NCI-H82 treated with DMSO at 0.1 percent for 48 hours (cell line): ENCODE results near the gene OPTC.

Experiments
- DNase-seq: peaks from one replicate; lab custom pipeline; 2025; ENCODE audit not compliant: unreplicated experiment; lab: John Stamatoyannopoulos, UW

OPTC gene

DNA sequence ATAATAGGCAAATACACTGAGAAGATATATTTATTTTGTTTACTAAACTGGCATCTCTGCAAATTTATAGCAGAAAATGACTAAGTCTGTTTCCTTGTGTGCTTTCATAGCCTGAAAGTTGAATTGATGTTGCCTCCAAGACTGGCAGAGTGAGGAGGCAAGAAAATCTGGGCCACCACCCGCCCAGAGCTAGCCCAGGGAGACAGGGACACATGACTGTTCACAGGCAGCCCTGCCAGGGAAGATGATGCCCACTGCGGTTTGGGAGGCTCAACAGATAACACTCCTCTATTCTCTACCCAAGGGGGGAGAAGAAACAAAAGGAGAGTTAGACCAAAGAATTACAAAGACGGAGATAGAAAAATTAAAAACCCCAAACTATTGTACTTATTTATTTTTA, 37.1 kb downstream of the OPTC start:
- DNase-seq, result no peak

DNA sequence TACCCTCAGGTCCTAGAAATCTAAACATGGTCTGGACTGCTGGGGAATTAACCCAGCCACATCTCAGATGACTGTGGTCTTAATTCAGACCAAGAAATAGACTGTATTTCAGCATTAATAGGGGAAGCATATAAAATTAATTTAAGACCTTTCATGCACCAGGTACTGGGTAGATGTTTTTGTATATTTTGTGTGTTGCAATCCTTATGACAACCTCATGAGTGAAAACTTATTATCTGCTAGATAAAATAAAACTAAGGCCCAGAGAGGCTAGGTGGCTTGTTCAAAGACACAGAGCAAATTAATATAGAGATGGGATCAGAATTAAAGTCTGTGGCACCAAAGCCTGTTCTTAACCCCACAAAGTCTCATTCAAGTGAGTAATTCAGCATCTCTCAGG, 40.1 kb downstream of the OPTC start:
- no peak for DNase-seq

DNA sequence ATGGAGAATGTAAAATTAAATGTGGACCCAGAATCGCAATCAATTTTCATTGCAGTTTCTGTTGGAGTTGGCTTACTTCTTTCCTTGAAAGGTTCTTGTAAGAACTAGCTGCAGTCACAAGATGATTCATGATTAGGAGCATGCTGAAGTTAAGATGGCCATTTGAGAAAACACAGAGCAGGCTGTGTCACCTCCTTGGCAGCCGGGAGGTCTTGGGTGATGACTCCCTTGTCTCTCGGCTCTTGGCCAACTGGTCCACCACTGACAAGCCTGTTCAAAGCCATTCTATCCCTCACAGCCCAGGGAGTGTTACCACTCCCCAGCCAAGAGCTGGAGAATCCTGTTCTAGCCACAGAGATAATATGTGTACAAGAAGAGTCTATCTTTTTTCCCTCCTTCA, 40.6 kb downstream of the OPTC start:
- no peak for DNase-seq

DNA sequence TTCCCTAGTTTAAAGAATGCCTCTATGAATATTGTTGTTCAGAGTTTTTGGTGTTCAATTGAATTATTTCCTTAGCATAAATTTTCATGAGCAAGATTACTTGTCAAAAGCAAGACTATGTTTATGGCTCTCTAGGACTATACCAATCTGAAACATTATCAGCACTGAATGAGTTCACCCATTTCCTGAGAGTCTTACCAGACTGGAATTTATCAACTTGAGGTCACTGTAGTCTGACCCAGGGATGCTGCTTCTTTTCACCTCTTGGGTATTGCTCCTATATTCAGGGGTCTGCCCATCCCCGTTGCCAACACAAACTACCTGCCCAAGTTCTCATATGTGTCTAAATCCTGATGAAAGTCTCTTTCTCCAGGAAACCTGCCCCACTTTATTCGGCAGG, 42.6 kb downstream of the OPTC start:
- DNase-seq, result no peak

DNA sequence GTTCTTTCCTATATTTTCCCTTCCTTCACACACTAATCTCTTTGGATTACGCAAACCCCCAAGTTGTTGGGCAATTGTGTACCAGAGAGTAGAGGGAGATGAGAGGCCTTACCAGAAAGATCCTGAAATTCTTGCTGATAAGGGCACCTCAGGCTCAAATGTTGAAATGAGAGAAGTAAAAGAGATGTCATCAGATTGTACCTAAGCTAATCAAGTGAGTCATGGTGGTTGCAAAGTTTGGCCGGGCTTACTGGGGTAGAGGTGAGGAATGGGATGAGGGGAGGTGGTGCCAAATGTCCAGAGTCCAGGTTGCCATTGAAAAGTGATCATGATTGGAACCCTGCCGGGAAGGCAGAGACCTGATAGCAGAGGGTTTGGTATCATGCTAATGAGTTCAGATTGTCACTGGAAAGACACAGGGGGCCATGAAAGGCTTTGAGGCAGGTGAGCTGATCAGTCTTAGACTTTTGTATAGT, 43.1 kb downstream of the OPTC start:
- DNase-seq, result no peak

DNA sequence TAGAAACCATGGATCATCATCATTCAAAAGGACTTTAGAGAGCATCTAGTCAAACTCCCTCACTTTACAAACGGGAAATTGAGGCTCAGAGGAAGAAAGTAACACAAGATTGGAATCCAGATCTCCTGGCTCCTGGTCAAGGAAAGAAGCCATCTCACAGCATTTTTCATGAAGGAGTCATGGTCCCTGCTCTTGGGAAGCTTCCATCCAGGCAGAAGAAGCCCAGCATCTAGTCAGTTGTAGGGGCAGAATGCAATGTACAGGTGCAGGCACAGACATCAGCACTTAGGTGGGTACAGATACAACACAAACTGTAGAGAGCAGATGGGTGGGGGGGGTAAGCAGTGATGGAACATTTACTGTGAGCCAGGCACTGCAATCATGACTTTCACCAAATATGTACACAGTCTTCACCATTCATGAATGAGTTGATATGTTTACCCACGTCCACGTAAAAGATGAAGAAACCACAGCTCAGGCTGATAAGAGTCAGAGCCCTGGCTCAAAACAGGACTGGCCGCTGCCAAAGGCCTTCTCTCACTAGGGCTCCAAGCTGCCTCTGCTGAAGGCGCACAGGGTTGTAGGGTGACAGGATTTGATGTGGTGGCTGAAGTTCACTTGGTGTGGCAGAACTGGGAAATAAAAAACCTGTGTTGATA, 44.0 kb downstream of the OPTC start:
- no peak for DNase-seq

DNA sequence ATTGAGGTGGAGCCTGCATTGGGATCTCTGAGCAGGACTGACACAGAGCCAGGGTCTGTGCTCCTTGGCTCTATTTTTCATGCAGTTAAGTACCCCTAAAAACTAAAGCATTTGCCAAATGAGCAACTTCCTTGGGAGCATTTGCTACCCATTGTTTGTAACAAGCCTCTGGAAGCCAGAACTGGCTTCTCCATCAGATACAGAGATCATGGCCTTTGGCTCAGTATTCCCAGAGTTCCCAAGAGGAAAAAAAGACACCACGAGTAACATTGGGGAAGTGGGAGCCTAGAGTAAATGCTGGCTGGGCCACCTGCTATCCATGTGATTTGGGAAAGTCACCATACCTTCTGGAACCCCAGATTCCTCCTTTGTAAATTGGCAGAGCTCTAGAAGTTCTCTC, 44.8 kb downstream of the OPTC start:
- DNase-seq, result no peak

DNA sequence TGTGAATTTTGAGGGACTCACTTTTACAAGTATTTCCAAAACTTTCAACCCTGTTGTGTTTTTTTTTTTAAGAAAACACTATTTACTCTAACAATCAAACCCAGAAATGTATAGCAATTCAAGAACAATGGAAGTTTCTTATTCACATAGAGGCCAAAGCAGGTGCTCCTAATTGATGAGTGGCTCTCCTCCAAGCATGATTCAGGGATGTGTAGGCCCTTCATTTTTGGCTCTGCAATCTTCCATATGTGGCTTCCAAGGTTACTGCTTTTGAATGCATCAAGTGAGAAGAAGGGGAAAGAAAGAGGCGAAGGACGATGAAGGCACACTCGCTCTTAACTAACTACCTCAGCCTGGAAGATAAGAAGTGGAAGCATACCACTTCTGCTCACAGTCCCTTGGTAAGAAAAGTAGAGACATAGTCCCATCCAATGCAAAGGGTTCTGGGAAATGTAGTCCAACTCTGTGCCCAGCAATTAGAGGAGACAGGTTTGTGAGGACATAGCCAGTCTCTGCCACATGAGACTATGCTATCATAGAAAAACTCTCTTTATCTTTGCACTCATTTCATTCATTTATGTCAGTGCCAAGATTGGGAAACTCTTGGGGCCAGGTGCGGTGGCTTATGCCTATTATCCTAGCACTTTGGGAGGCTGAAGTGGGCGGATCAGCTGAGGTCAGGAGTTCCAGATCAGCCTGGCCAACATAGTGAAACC, 46.0 kb downstream of the OPTC start:
- DNase-seq, result no peak

DNA sequence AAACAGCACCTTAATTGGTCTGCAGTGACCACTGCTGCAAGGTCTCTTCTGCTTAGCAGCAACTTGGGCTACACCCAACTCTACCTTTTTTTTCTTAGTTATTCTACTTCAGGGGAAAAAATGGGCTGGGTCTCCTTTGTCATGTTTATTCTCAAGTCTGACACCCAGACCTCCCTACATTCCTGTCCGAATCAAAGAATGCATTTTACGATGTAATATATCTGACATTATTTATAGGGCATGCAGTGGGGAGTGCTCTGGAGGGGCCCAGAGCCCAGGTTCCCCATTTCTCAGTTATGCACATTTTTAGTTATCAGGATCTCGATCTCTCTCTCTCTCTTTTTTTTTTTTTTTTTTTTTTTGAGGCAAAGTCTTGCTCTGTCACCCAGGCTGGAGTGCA, 50.5 kb downstream of the OPTC start:
- no peak for DNase-seq

DNA sequence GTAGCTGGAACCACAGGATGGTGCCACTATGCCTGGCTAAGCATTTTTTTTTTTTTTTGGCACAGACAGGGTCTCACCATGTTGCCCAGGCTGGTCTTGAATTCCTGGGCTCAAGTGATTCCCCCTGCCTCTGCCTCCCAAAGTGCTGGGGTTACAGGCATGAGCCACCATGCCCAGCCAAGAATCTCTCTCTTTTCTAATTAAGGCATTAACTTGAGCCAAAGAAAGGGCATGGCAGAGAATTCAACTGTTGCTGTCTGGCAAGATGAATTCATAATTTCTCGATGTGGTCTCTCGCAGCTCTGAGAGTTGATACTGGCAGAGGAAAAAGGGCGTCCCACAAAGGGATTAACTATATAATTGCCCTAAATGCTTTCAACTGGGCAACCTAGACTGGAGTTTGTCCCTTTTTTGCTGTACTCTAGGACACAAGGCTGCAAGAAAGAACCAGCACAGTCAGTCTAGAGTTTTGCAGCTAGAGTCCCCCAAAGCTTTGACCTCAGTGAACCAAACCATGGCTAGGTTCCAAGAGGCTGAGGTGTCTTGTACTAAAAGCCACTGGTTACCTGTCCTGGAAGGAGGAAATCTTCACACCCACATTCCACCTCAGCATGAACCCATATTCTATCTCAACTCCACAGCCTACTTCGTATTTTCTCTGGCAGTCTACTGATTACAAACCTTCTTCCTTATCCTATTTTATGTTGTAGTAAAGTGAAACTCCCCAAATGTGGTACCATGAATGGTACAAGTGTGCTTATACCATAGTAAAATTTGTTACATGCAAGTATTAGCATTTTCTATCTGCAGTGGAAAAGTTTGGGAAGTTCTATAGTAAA, 51.2 kb downstream of the OPTC start:
- no peak for DNase-seq

DNA sequence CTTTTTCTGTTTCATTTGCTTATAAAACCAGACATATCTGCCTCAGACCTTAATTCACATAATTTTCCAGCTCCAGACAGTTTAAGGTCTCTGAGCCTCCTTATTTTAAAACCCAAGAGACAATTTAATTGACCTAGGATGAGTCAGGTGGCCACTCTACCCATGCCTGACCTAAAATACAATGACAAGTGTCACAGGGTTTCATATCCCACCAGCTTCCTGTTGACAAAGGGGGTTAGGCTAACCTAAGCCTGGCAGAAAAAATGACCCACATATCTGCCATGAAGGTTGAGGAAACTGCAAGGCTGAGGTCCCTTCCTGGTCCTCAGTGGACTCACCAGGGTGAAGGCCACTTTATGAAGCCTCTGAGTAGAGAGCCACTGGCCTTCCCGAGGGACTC, 52.3 kb downstream of the OPTC start:
- no peak for DNase-seq

DNA sequence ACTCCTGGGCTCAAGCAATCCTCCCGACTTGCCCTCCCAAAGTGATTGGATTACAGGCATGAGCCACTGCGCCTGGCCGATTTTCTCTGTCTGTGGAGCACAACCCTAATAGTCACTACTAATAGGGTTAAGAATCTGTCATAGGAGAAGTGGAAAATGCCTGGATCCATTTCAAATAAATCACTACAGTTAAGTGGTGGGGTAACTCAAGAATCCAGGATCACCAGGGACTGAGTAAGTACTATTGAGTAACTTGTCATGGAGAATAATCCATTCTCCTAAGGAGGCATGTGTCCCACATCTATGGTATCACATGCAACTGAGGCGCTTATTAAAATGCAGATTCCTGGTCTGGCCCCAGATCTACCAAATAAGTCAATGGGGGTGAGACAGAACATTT, 53.2 kb downstream of the OPTC start:
- peak; percentile 90 for DNase-seq

DNA sequence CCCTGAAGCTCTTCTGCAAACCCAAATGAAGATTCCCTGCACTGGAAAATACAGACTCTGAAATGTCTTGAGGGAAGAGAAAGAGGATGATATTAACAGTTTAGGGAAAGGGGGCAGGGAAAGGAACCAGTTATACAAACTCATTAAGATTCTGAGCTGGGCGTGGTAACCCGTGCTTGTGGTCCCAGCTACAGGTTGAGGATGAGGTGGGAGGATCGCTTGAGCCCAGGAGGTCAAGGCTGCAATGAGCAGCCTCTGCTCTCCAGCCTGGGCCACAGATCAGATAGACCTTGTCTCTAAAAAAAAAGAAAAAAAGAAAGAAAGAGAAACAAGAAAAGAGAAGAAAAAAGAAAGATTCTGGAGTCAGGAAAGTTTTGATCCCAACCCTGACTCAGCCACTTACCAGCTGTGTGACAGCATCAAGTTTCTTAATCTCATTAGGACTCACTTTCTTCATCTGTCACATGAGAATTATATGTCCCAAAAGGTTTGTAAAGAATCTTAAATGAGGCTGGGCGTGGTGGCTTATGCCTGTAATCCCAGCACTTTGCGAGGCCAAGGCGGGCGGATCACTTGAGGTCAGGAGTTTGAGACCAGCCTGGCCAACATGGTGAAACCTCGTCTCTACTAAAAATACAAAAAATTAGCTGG, 53.9 kb downstream of the OPTC start:
- peak; percentile 92 for DNase-seq

DNA sequence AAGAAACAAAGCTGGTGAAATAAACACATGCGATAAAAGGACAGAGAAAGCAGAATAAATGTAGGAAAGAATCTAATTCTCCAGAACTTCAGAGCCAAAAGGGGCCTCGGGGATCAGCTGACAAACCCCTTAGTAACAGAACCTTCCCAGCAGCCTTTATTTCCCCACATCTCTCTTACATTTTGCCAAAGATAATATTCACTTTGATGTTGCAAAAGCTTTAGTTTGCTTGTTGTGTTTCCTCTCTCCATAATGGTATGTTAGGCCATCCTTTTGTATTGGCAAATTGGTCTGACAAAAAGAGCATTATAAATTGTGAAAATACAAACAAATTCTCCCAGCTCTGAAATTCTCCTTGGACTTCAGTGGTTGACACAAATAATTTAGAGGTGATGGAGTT, 54.9 kb downstream of the OPTC start:
- no peak for DNase-seq

DNA sequence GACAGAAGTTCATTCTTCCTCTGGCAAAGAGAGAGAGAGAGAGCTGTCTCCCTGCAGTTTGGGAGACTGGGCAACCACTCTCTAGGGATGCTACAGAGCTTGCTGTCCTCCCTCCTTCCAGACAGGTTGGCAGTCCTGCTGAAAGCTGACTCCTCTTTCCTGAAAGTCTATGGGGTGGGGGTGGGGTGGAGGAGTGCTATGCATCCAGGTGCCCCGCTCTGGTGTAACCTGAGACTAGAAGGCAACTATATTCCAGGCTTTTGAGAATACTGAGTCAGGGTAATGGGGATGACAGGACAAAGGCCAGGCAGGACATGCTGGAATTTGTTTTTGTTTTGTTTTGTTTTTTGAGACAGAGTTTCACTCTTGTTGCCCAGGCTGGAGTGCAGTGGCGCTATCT, 55.4 kb downstream of the OPTC start:
- no peak for DNase-seq

DNA sequence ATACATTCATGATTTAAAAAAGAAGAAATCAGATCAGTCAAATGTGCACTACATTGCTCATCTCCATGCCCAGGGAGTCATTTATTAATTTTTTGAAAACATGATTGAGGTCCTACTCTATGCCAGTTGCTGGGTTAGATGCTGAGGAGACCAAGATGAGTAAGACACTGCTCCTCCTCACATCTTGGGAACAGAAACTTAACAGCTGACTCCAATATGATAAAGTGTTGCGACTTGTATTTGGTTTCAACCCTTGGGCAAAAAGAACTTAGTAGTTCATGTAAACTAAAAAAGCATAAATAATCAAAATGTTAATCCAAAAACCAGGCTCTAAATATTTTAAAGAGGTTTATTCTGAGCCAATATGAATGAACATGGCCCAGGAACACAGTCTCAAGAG, 56.9 kb downstream of the OPTC start:
- no peak for DNase-seq

DNA sequence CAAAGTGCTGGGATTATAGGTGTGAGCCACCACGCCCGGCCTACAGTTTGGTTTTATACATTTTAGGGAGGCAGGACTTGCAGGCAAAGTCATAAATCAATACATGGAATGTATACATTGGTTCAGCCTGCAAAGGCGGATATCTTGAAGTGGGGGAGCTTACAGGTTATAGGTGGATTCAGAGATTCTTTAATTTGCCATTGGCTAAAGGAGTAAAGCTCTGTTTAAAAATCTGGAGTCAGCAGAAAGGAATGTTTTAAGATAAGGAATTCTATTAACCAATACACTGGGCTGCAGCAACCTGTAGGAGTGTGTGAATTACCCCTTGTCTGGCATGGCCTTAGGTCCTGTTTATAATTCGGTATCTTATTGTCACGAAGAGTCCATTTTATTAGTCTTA, 57.6 kb downstream of the OPTC start:
- no peak for DNase-seq

DNA sequence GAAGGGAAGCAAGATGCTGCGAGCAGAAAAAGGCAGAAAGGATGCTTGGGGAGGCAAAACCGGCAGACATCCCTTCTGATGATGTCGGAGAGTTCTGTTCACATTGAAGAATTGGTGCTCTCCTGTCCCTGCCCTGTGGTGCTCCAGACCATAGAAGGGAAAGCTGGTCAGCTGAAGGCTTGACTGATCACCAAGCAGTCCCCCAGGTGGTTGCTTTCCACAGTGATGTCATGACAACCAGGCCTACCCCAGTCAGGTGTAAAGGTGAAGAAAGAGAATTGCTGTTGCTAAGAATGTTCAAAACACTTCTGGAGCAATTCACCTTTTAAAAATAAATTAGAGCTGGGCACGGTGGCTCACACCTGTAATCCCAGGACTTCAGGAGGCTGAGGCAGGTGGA, 59.5 kb downstream of the OPTC start:
- DNase-seq, result no peak

DNA sequence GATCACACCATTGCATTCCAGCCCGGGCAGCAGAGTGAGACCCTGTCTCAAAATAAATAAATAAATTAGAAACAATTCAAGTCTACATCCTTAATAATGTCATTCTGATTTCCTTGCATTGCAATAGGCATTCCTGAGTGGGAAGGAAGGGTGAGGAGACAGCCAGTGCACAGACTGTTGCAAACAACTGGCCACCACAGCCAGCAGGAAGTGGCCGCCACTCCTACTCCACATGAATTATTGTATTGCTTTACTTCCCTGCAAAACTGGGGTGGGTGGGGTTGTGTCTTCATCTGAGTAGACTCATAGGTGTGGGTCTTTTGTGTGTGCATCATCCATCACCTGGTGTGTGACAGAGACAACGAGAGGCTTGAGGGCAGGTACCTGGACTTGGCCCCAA, 60.1 kb downstream of the OPTC start:
- DNase-seq, result no peak

DNA sequence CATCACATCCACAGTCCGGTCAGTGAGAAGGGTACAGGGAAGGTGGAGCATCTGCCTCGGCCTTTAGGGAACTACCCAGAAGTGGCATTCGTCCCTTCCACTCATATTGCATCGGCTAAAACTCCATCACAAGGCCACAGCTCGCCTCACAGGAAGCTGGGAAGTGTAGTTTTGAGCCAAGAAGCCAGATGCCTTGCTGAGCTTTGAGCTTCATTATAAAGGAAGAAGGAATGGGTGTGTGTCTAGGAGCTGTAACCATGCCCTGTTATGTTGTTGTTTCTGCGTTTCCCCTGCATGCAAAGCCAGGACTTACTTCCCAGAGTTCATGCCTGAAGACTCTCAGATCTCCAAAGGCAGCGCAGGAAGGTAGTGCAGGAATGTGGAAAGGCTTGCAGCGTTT, 61.1 kb downstream of the OPTC start:
- no peak for DNase-seq

DNA sequence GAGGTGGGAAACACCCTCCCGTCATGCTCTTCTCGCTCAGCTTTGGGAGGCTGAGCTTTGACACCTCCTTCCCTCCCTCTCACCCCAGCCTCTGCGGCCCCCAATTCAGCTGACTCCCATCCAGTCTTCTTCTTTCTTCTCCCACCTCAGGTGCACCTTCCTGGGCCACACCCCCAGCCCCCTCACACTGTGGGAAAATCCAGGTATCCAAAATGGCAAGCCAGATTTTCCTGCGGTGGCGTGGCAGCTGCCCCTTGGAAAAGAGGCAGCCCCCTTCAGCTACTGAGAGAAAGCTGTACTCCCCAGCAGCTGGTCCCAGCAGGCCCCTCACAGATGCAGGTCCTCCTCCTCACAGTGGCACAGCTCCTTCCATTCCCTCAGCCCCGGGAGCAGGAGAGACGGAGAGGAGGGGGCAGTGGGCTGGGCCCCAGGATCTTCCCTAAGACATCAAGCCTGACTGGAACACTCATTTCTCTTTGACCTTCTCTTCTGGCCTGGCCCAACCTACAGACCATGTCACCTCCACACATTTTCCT, 61.6 kb downstream of the OPTC start:
- no peak for DNase-seq
